H1 (cell line): ENCODE data around the gene PEAK1. TPM values are rescaled to one million over a fixed set of nuclear protein-coding genes. Genes with fewer than 3 reads are reported as not detected.
"Not testable (repeated sequence)": the region's sequence is repeated elsewhere in the genome, so short reads cannot be mapped to it uniquely, and the experiment has no call there.

ENCODE experiments used
- CTCF ChIA-PET: fragments of 300-600 bp; sonication (Branson Sonifier 250); formaldehyde crosslinking; loops from one replicate; lab custom pipeline; 2021; ENCODE audit not compliant: partially characterized antibody; lab: Charles Lee
- POLR2A ChIA-PET: fragments of 300-600 bp; sonication (Branson Sonifier 250); formaldehyde crosslinking; loops from one replicate; lab custom pipeline; 2021; ENCODE audit warnings: inconsistent platforms; ENCODE audit not compliant: partially characterized antibody; lab: Charles Lee
- DNase-seq, 2 experiments: peaks; one replicate each; pipeline versions ENCODE4 v3.0.0 to v3.0.0-alpha.2; 2010 to 2022; ENCODE audit warnings: low spot score in 2 of 2, low read depth in 1 of 2, mixed read lengths in 1 of 2
- FAIRE-seq: peaks from 2 replicates; lab custom pipeline; 2011; peaks lifted over from hg19 to GRCh38; lab: Jason Lieb, UNC
- H2AFZ ChIP-seq: 2 replicates; pipeline ENCODE4 v1.8.1; 2012; ENCODE audit warnings: low read length, inconsistent platforms
- H2AK5ac ChIP-seq: 2 replicates; pipeline ENCODE4 v1.6.1; 2013; ENCODE audit warnings: low read depth, low read length
- H2BK120ac ChIP-seq: replicated peaks from 2 replicates; pipeline ENCODE3; 2013; ENCODE audit warnings: low read depth, low read length, inconsistent platforms
- H2BK12ac ChIP-seq: 2 replicates; pipeline ENCODE4 v1.6.1; 2013; ENCODE audit warnings: low read depth, low read length
- H2BK15ac ChIP-seq: 2 replicates; pipeline ENCODE4 v1.6.1; 2013; ENCODE audit warnings: low read length
- H2BK20ac ChIP-seq: 2 replicates; pipeline ENCODE4 v1.6.1; 2013; ENCODE audit warnings: low read length
- H2BK5ac ChIP-seq: 2 replicates; pipeline ENCODE4 v1.6.1; 2013; ENCODE audit warnings: low read depth, low read length
- H3K14ac ChIP-seq: 2 replicates; pipeline ENCODE4 v1.6.1; 2013; ENCODE audit warnings: inconsistent platforms; ENCODE audit not compliant: insufficient read length
- H3K18ac ChIP-seq: 2 replicates; pipeline ENCODE4 v1.6.1; 2013; ENCODE audit warnings: low read length; ENCODE audit errors: extremely low read depth
- H3K23ac ChIP-seq: 2 replicates; pipeline ENCODE4 v1.6.1; 2013; ENCODE audit warnings: inconsistent platforms; ENCODE audit not compliant: insufficient read length
- H3K23me2 ChIP-seq: 2 replicates; pipeline ENCODE4 v1.6.1; 2013; ENCODE audit warnings: low read depth, low read length
- H3K27ac ChIP-seq: 2 replicates; pipeline ENCODE4 v1.6.1; 2011; ENCODE audit warnings: low read depth, low read length, inconsistent platforms
- H3K27me3 ChIP-seq, 4 experiments: replicated peaks in 1 of 4; 1 replicate in 1 of 4; 2 replicates in 3 of 4; pipeline versions ENCODE4 v1.6.1 to v1.8.1; 2011 to 2013; ENCODE audit warnings: low read length in 3 of 4, mild to moderate bottlenecking in 3 of 4, inconsistent platforms in 2 of 4, mixed read lengths in 2 of 4, moderate library complexity in 1 of 4; ENCODE audit not compliant: control insufficient read depth in 3 of 4, insufficient read depth in 3 of 4; ENCODE audit errors: extremely low read depth in 1 of 4
- H3K36me3 ChIP-seq, 4 experiments: 2 replicates each; pipeline versions ENCODE4 v1.6.1 to v1.8.1; 2011 to 2013; ENCODE audit warnings: mild to moderate bottlenecking in 4 of 4, low read length in 3 of 4, moderate library complexity in 2 of 4, control low read depth in 1 of 4, inconsistent platforms in 1 of 4; ENCODE audit not compliant: insufficient read depth in 4 of 4, control insufficient read depth in 2 of 4
- H3K4ac ChIP-seq: replicated peaks from 2 replicates; pipeline ENCODE3; 2013; ENCODE audit warnings: low read length, low read depth, mixed read lengths, inconsistent platforms; ENCODE audit not compliant: insufficient read length
- H3K4me1 ChIP-seq, 4 experiments: replicated peaks in 1 of 4; 1 replicate in 1 of 4; 2 replicates in 3 of 4; pipeline versions ENCODE4 v1.6.1 to v1.8.1; 2011 to 2013; ENCODE audit warnings: low read length in 3 of 4, inconsistent platforms in 2 of 4, mixed read lengths in 1 of 4; ENCODE audit not compliant: insufficient read depth in 4 of 4, control insufficient read depth in 3 of 4
- H3K4me2 ChIP-seq, 2 experiments: 2 replicates each; pipeline versions ENCODE4 v1.6.1 to v1.8.1; 2011 to 2013; ENCODE audit warnings: low read depth in 2 of 2, low read length in 2 of 2, control low read depth in 1 of 2, inconsistent platforms in 1 of 2, mild to moderate bottlenecking in 1 of 2; ENCODE audit not compliant: insufficient read depth in 1 of 2
- H3K4me3 ChIP-seq, 4 experiments: fragments of 200-600, 300-600 bp in 1 of 4; sonication (generic), shearing (Covaris generic), sonication (Bioruptor Twin) in 1 of 4; 2 replicates each; pipeline versions ENCODE4 v1.5.1 to v1.8.1; 2011 to 2016; ENCODE audit warnings: low read length in 4 of 4, low read depth in 3 of 4, control low read depth in 2 of 4, inconsistent platforms in 2 of 4, mild to moderate bottlenecking in 2 of 4, mixed read lengths in 1 of 4, moderate library complexity in 1 of 4; ENCODE audit not compliant: insufficient read depth in 2 of 4; ENCODE audit errors: extremely low read depth in 1 of 4
- H3K56ac ChIP-seq: replicated peaks from 2 replicates; pipeline ENCODE3; 2013; ENCODE audit warnings: low read depth, mild to moderate bottlenecking, mixed read lengths, low read length, inconsistent platforms; ENCODE audit not compliant: insufficient read length
- H3K79me1 ChIP-seq: 2 replicates; pipeline ENCODE4 v1.6.1; 2013; ENCODE audit warnings: low read depth, low read length, control low read depth
- H3K79me2 ChIP-seq, 2 experiments: 2 replicates each; pipeline versions ENCODE4 v1.6.1 to v1.8.1; 2012 to 2013; ENCODE audit warnings: low read length in 2 of 2, mild to moderate bottlenecking in 2 of 2, inconsistent platforms in 1 of 2; ENCODE audit not compliant: insufficient read depth in 2 of 2, control insufficient read depth in 1 of 2
- H3K9ac ChIP-seq, 4 experiments: replicated peaks in 1 of 4; 1 replicate in 1 of 4; 2 replicates in 3 of 4; pipeline versions ENCODE4 v1.6.1 to v1.8.1; 2011 to 2013; ENCODE audit warnings: low read depth in 3 of 4, low read length in 3 of 4, control low read depth in 2 of 4, mild to moderate bottlenecking in 2 of 4, moderate library complexity in 2 of 4, inconsistent platforms in 1 of 4; ENCODE audit errors: extremely low read depth in 1 of 4
- H3K9me3 ChIP-seq, 2 experiments: 2 replicates each; pipeline versions ENCODE4 v1.6.1 to v1.8.1; 2012 to 2013; ENCODE audit warnings: mild to moderate bottlenecking in 2 of 2, moderate library complexity in 2 of 2, control low read depth in 1 of 2, inconsistent platforms in 1 of 2, low read depth in 1 of 2, low read length in 1 of 2, mixed read lengths in 1 of 2; ENCODE audit not compliant: insufficient read depth in 2 of 2
- H4K20me1 ChIP-seq, 2 experiments: replicated peaks in 1 of 2; 2 replicates each; pipeline versions ENCODE3 to v1.8.1; 2011 to 2013; ENCODE audit warnings: inconsistent platforms in 2 of 2, low read length in 2 of 2, mild to moderate bottlenecking in 1 of 2; ENCODE audit not compliant: insufficient read depth in 2 of 2, control insufficient read depth in 1 of 2
- H4K5ac ChIP-seq: 2 replicates; pipeline ENCODE4 v1.6.1; 2013; ENCODE audit warnings: low read length, low read depth, mixed read lengths, inconsistent platforms; ENCODE audit not compliant: insufficient read length
- H4K8ac ChIP-seq: 2 replicates; pipeline ENCODE4 v1.8.0; 2013; ENCODE audit warnings: mild to moderate bottlenecking, moderate library complexity, low read length, inconsistent platforms; ENCODE audit not compliant: insufficient read depth; ENCODE audit errors: extremely low read depth
- H4K91ac ChIP-seq: replicated peaks from 2 replicates; pipeline ENCODE3; 2013; ENCODE audit warnings: low read length, mixed read lengths, inconsistent platforms; ENCODE audit not compliant: insufficient read length
- BRCA1 ChIP-seq: IDR thresholded peaks from 2 replicates; pipeline ENCODE4 v1.6.1; 2012; ENCODE audit warnings: low read depth, low read length, improper control_type of control experiment
- CTBP2 ChIP-seq: IDR thresholded peaks from 2 replicates; pipeline ENCODE4 v1.7.0; 2011; ENCODE audit warnings: borderline replicate concordance, mild to moderate bottlenecking, moderate library complexity, mixed read lengths, low read length; ENCODE audit not compliant: insufficient read depth, insufficient read length
- SUZ12 ChIP-seq: fragments of 200-600 bp; sonication (generic); IDR thresholded peaks from 2 replicates; pipeline ENCODE4 v1.6.1; 2012; ENCODE audit warnings: mild to moderate bottlenecking, inconsistent platforms, low read length, moderate library complexity, mixed read lengths
- TAF7 ChIP-seq: optimal IDR thresholded peaks from 2 replicates; pipeline ENCODE3; 2011; ENCODE audit warnings: low read depth, mild to moderate bottlenecking, inconsistent platforms, low read length, moderate library complexity, borderline replicate concordance
- polyA plus RNA-seq, 7 experiments: library from polyadenylated mRNA; depleted of rRNA in 3 of 7; stranded (reverse) in 5 of 7; unstranded in 2 of 7; fragments of >200 nt in 5 of 7; fragments of 200-250 nt in 2 of 7; gene quantifications; 1 replicate in 5 of 7; 2 replicates in 1 of 7; 4 replicates in 1 of 7; pipeline versions ENCODE4 v1.2.1 to v1.2.3, GENCODE V29; 2011 to 2013; ENCODE audit warnings: missing spikeins in 2 of 7, mixed read lengths in 2 of 7
- total RNA-seq: library from RNA; stranded (reverse); fragmentation: NEBNext Ultra II Directional; extraction: Animal tissue kit (Norgen Biotek cat#: 25700); gene quantifications from 2 replicates; pipeline ENCODE4 v1.2.1, GENCODE V29; 2021

Gene PEAK1
- total and polyA plus RNA-seq, 2 of the 8 experiments (the other 6 are each of a cell fraction or from before 2014, with no cell fraction given): 8.8 to 44.8 TPM

DNA sequence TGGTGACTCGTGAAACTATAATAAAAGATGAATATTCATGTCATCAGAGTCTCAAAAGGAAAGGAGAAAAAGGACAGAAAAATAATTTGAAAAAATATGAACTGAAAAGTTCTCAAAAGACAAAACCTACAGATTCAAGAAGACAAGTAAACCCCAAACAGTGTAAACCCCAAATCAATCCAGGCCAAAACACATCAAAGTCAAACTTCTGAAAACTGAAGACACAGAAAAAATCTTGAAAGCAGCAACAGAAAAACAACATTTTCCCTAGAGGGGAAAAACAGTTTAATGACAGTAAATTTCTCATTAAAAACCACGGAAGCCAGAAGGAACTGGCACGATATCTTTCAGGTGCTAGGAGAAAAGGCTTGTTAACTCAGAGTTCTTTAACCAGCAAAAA is 143.8 kb downstream of the PEAK1 start (continued):
- TF ChIP-seq TAF7 (no peak), CTBP2 (no peak), SUZ12 (no peak), BRCA1 (no peak)

DNA sequence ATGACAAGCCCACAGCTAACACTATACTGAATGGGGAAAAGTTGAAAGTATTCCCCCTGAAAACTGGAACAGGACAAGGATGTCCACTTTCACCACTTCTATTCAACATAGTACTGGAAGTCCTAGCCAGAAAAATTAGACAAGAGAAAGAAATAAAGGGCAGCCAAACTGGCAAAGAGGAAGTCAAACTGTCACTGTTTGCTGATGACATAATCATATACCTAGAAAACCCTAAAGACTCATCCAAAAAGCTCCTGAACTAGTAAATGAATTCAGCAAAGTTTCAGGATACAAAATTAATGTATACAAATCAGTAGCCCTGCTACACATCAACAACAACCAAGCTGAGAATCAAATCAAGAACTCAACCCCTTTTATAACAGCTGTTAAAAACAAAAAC is 146.8 kb downstream of the PEAK1 start:
- H4K8ac ChIP-seq, FAIRE-seq, H3K27ac ChIP-seq, H3K14ac ChIP-seq, H2BK12ac ChIP-seq, H3K79me1 ChIP-seq, H4K5ac ChIP-seq, H3K4me1 ChIP-seq, H3K56ac ChIP-seq, H2AK5ac ChIP-seq, H3K18ac ChIP-seq, H2BK5ac ChIP-seq, H2BK120ac ChIP-seq, H3K27me3 ChIP-seq, POLR2A ChIA-PET, H2BK20ac ChIP-seq, H3K4me3 ChIP-seq, H3K9ac ChIP-seq, H3K23me2 ChIP-seq, H3K4me2 ChIP-seq, H4K91ac ChIP-seq, H2AFZ ChIP-seq, H3K4ac ChIP-seq, DNase-seq, H3K36me3 ChIP-seq, H3K79me2 ChIP-seq, H2BK15ac ChIP-seq, H3K9me3 ChIP-seq, H4K20me1 ChIP-seq, H3K23ac ChIP-seq: not testable (repeated sequence)
- CTCF ChIA-PET: interaction anchor here (0.7 kb wide), 1 partner anchor 108 kb away, joined by 3 read pairs; no protein-coding TSS in a partner anchor
